Bronchial epithelial cell (primary cell): ENCODE results near the gene DCP2. TPM values are rescaled to one million over a fixed set of nuclear protein-coding genes. Genes with fewer than 3 reads are reported as not detected.

Experiments
- DNase-seq: peaks from one replicate; pipeline ENCODE4 v3.0.0-alpha.2; 2010; ENCODE audit warnings: low read depth
- FAIRE-seq: peaks from 2 replicates; lab custom pipeline; 2011; peaks lifted over from hg19 to GRCh38; lab: Jason Lieb, UNC
- H3K27me3 ChIP-seq: 2 replicates; pipeline ENCODE4 v1.5.1; 2011; ENCODE audit warnings: low read length; ENCODE audit not compliant: control insufficient read depth, insufficient read depth
- H3K36me3 ChIP-seq: 2 replicates; pipeline ENCODE4 v1.5.1; 2011; ENCODE audit warnings: low read length; ENCODE audit not compliant: control insufficient read depth, insufficient read depth
- H3K4me3 ChIP-seq: 2 replicates; pipeline ENCODE4 v1.5.1; 2011; ENCODE audit warnings: mild to moderate bottlenecking, low read depth, low read length, control low read depth
- total RNA-seq: library from RNA; depleted of rRNA; stranded (reverse); fragments of >200 nt; gene quantifications from 2 replicates; pipeline ENCODE4 v1.2.1, GENCODE V29; 2014
- TF ChIP-seq, protein P1 (sequence below): IDR thresholded peaks from 2 replicates; pipeline ENCODE4 v1.5.1; 2011; ENCODE audit warnings: mild to moderate bottlenecking, moderate library complexity, low read length, control low read depth, inconsistent platforms; ENCODE audit not compliant: insufficient read depth, severe bottlenecking

Gene DCP2
- total RNA-seq, 1 donor from 2014 or later: 24.0 TPM

- Histone ChIP-seq H3K36me3 (peaks cover 21% of the 10 kb centered on the region), H3K27me3 (no peaks in the 10 kb centered on the region), H3K4me3 (no peak overlapping the region)
- FAIRE-seq (no peak), DNase-seq (no peak)
- TF ChIP-seq, protein P1, sequence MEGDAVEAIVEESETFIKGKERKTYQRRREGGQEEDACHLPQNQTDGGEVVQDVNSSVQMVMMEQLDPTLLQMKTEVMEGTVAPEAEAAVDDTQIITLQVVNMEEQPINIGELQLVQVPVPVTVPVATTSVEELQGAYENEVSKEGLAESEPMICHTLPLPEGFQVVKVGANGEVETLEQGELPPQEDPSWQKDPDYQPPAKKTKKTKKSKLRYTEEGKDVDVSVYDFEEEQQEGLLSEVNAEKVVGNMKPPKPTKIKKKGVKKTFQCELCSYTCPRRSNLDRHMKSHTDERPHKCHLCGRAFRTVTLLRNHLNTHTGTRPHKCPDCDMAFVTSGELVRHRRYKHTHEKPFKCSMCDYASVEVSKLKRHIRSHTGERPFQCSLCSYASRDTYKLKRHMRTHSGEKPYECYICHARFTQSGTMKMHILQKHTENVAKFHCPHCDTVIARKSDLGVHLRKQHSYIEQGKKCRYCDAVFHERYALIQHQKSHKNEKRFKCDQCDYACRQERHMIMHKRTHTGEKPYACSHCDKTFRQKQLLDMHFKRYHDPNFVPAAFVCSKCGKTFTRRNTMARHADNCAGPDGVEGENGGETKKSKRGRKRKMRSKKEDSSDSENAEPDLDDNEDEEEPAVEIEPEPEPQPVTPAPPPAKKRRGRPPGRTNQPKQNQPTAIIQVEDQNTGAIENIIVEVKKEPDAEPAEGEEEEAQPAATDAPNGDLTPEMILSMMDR: no peak
Measured at GRCh38 chr5:113035096-113035495, 58.5 kb downstream of the DCP2 start.

GRCh38 chr5:113036321-113036720 is 59.7 kb downstream of the DCP2 start:
- TF ChIP-seq, protein P1: no peak
- no peak overlapping the region for H3K4me3 ChIP-seq
- peaks cover 26% of the 10 kb centered on the region for H3K36me3 ChIP-seq
- H3K27me3 ChIP-seq: no peaks in the 10 kb centered on the region
- DNase-seq (no peak), FAIRE-seq (no peak)

GRCh38 chr5:113036826-113037225 is 60.2 kb downstream of the DCP2 start:
- DNase-seq (no peak), FAIRE-seq (no peak)
- Histone ChIP-seq H3K36me3 (peaks cover 27% of the 10 kb centered on the region), H3K27me3 (no peaks in the 10 kb centered on the region), H3K4me3 (no peak overlapping the region)
- TF ChIP-seq, protein P1: no peak

DNA sequence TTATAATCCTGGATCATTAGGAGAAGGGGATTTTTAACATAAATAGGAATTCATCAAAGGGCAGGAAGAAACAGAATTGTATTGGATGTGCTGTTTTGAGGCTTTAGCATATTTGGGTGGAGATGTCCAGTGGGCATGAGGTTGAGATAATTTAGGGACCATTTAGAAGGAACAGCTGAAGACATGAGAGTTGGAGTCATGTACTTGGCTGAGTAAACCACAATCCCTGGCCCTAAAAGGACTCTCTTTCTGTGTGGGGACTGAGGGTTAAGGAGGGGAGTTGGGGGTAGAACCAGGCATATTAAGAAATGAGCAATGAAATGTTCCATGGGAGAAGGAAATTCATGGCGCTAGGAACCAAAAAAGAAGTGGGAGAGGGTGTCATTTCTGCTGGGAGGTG is 61.5 kb downstream of the DCP2 start:
- no peak for FAIRE-seq
- no peak for DNase-seq
- Histone ChIP-seq H3K27me3 (no peaks in the 10 kb centered on the region), H3K4me3 (no peak overlapping the region), H3K36me3 (peaks cover 27% of the 10 kb centered on the region)
- TF ChIP-seq, protein P1: no peak

DNA sequence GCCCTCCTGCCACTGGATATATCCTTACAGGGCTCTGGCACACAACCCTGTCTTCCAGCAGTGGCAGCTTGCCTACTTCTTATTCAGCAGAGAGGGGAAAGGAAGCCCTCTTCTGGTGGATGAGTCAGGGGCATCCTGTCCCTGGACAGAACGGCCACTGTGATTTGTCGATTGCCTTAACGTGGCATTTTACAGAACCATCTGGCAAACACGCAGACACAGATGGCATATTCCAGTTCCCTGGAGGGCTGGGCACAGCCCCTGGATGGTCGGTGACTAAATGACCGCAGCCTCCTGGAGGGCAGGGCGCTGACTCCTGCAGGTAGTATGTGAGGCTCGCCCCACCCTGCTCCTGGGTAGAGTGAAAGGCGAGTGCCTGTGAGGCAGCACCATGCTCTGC is 62.1 kb downstream of the DCP2 start:
- H3K4me3 ChIP-seq: no peak overlapping the region
- DNase-seq (peak; percentile 44), FAIRE-seq (no peak)
- TF ChIP-seq, protein P1: no peak
- H3K27me3 ChIP-seq: no peaks in the 10 kb centered on the region
- H3K36me3 ChIP-seq: peaks cover 32% of the 10 kb centered on the region

- no peak overlapping the region for H3K4me3 ChIP-seq
- TF ChIP-seq, protein P1: no peak
- FAIRE-seq (no peak), DNase-seq (no peak)
- H3K36me3 ChIP-seq: peaks cover 32% of the 10 kb centered on the region
- H3K27me3 ChIP-seq: no peaks in the 10 kb centered on the region
Measured at GRCh38 chr5:113039229-113039933, 62.8 kb downstream of the DCP2 start.
